Gastrocnemius medialis (tissue), 4 donors: ENCODE measurements around the gene RTL5.

ENCODE experiments used
- POLR2A ChIP-seq, 2 donors: fragments of 450-650 bp; IDR thresholded peaks; one replicate each; pipeline ENCODE4 v1.6.1; 2017; ENCODE audit warnings: antibody characterized with exemption in 2 of 2, mild to moderate bottlenecking in 2 of 2, moderate library complexity in 2 of 2
- TF ChIP-seq, protein P1 (sequence below), 5 experiments: fragments of 450-650 bp in 3 of 5; fragments of 200-600 bp in 2 of 5; sonication (generic) in 2 of 5; IDR thresholded peaks in 4 of 5; conservative IDR thresholded peaks in 1 of 5; 1 replicate in 4 of 5; 2 replicates in 1 of 5; pipeline ENCODE4 v1.5.1; 2016 to 2019; ENCODE audit warnings: antibody characterized with exemption in 5 of 5, mild to moderate bottlenecking in 3 of 5, moderate library complexity in 3 of 5

DNA sequence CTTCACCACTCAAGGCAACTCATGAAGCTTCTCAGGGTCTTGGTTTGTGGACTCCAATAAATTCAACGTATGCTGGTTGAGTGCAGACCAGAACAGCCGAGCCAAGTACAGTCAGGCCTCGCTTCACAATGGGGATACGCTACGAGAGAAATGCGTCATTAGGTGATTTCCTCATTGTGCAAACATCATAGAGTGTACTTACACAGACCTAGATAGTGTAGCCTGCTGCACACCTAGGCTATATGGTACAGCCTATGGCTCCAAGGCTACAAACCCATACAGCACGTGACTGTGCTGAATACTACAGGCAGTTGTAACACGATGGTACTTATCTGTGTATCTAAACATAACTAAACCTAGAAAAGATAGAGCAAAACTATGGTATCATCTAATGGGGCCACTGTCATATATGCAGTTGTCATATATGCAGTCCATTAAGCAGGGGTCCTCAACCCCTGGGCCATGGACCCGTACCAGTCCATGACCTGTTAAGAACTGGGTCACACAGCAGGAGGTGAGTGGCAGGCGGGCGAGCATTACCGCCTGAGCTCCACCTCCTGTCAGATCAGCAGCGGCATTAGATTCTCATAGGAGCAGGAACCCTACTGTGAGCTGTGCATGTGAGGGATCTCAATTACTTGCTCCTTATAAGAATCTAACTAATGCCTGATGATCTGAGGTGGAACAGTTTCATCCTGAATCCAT lies 31.5 kb downstream of the RTL5 start:
- TF ChIP-seq, protein P1, sequence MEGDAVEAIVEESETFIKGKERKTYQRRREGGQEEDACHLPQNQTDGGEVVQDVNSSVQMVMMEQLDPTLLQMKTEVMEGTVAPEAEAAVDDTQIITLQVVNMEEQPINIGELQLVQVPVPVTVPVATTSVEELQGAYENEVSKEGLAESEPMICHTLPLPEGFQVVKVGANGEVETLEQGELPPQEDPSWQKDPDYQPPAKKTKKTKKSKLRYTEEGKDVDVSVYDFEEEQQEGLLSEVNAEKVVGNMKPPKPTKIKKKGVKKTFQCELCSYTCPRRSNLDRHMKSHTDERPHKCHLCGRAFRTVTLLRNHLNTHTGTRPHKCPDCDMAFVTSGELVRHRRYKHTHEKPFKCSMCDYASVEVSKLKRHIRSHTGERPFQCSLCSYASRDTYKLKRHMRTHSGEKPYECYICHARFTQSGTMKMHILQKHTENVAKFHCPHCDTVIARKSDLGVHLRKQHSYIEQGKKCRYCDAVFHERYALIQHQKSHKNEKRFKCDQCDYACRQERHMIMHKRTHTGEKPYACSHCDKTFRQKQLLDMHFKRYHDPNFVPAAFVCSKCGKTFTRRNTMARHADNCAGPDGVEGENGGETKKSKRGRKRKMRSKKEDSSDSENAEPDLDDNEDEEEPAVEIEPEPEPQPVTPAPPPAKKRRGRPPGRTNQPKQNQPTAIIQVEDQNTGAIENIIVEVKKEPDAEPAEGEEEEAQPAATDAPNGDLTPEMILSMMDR (IDR thresholded peaks at IDR 0.05 in 4 of 5, conservative IDR thresholded peaks at IDR 0.05 in 1 of 5), result no peak
- no peak for TF ChIP-seq POLR2A (IDR thresholded peaks at IDR 0.05)
